Adipose tissue (tissue), 3 donors: Measurements from ENCODE around the gene PHC2. TPM values are rescaled to one million over a fixed set of nuclear protein-coding genes. Genes with fewer than 3 reads are reported as not detected.

Source experiments
- H3K27ac ChIP-seq: one replicate; pipeline ENCODE4 v1.5.1; 2013; ENCODE audit warnings: low read depth, low read length
- WGBS, 3 donors: extraction: QIAGEN DNeasy Blood & Tissue Kit; methylation state at CpG; one replicate each; pipeline ENCODE4 v1.1.7; 2013; 5-methylcytosine and 5-hydroxymethylcytosine counted together
- polyA plus RNA-seq, 3 donors: library from polyadenylated mRNA; stranded (reverse); fragments of 200-250 nt; gene quantifications; one replicate each; pipeline ENCODE4 v1.2.3, GENCODE V29; 2013
- donor health status: healthy with polysubstance abuse.
- donor health status: Bipolar disorder and iron deficiency.
- donor health status: healthy.

The PHC2 gene
- polyA plus RNA-seq, 3 donors = 44.7 to 150 (median 126) TPM

DNA sequence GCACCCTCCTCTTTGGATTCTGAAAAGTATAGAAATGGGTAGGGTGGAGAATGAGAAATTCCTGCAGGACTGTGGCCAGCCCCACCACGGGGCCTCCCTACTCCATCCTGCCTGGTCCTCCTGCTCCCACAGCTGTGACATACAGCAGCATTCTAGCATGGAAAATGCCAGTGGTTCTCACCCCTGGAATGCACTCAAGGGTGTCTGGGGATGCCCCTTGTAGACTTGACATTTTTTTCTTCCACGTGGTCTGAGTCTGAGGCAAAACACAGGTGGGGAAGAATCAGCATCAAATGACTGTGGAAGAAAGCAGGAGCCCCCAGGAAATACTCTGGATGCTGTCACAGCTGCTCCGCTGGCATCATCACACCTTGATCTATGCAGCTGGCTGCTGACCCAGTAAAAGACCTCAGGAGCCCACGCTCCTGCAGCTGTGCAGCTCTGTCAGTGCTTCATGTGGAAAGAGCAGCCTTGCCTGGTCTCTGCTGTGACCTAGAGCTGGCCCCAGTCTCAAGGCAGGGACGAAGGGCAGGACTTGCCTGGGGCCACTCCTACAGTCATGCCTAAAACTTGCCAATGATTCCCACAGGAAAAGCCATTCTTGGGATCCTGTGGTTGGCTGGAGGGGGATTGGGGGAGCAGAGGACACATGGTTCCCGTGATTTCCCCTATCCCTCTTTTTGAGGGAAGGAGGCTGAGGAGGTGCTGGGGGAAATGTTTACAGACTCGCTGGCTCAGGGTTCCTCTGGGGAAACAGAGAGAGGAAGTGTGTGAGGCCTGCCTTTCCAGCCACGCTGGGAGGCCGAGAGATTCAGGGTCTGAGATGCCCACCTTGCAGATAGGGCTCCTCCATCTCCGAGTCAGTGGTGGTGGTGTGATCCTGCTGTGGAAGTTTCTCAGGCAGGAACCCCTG, 99.2 kb downstream of the PHC2 start:
- 51 to 84% (median 52%) methylated on average over 10 of the region's 10 CpGs for WGBS, 3 donors
- H3K27ac ChIP-seq = no peak overlapping the region

DNA sequence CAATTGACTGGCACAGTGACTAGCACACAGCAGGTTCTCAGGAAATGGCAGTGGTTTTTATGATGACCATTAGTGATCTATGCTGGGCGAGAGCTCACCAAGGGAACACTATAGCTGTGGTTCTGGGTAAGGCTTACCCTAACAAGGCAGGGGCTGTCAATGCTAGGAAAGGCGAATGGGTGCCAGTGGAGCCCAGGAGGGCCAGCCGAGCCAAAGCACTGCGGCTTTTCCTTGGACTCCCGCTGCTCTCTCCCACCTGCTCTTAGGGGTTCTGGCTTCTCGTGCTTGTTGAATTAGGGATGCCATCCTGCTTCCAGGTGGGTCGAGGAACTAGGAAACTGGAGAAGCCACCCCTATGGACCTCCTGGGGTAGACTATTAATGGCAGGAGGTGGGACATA, 100.0 kb downstream of the PHC2 start:
- WGBS, 3 donors = 93 to 95% (median 95%) methylated on average over 7 of the region's 7 CpGs
- H3K27ac ChIP-seq = no peak overlapping the region

- 91 to 97% (median 94%) methylated on average over 3 of the region's 3 CpGs for WGBS, 3 donors
- no peak overlapping the region for H3K27ac ChIP-seq
Observed at GRCh38 chr1:33330361-33330890, 100.5 kb downstream of the PHC2 start.

DNA sequence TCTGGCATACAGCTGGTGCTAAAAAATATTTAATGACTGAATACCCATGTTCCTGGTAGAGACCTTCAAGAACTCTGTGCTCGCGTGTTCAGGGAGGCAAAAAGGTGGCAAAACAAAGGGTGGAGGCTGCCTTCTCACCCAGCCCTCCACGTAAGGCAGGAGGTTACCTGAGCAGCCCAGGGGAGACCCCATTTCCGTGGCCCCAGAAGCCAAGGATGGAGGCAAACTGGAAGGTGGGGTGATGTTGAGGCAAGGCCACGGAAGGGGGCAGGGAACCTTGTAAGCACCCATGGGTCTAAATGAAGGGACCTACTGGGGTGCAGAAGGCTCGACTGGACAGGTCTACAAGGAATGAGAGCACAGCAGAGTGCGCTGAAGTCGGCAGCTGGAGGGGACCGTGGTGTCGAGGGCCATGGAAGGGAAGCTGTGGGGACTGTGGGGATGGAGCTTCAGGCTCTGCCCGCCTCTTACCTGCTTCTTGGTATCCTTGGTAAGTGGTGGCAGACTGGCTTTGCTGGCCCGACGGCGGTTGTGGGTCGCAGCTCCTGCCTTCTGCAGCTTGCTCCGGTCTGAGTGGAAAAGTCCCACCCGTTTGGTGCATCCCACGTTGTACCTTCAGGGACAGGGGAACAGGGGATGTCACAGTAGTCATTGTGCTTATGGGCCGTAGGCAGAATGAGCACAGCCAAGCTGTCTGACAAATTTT, 101.1 kb downstream of the PHC2 start:
- 85 to 91% (median 89%) methylated on average over 19 of the region's 19 CpGs for WGBS, 3 donors
- H3K27ac ChIP-seq = no peak overlapping the region

GRCh38 chr1:33328817-33329216, 102.1 kb downstream of the PHC2 start:
- 92 to 98% (median 95%) methylated on average over 12 of the region's 12 CpGs for WGBS, 3 donors
- no peak overlapping the region for H3K27ac ChIP-seq

- H3K27ac ChIP-seq = no peak overlapping the region
- 49 to 56% (median 54%) methylated on average over 9 of the region's 9 CpGs for WGBS, 3 donors
Observed at GRCh38 chr1:33327587-33328325, 103.1 kb downstream of the PHC2 start.

DNA sequence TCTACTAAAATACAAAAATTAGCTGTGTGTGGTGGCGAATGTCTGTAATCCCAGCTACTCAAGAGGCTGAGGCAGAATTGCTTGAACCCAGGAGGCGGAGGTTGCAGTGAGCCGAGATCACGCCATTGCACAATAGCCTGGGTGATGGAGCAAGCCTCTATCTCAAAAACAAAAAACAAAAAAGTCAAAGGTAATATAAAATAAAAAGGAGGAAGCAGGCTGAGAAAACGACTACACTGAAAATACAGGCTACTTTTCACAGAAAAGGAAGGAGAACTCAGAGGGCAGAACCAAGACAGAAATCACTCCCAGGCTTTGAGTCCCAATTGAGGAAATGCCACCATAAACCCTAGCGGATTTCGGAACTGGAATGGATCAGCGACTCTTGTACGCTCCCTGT, 104.1 kb downstream of the PHC2 start:
- no peak overlapping the region for H3K27ac ChIP-seq
- WGBS, 3 donors = 55 to 89% (median 59%) methylated on average over 9 of the region's 9 CpGs

- 76 to 80% (median 80%) methylated on average over 22 of the region's 22 CpGs for WGBS, 3 donors
Observed at GRCh38 chr1:33324677-33325575, 106.0 kb downstream of the PHC2 start.

GRCh38 chr1:33323663-33324477, 107.0 kb downstream of the PHC2 start:
- H3K27ac ChIP-seq = no peak overlapping the region
- WGBS, 3 donors = 74 to 85% (median 78%) methylated on average over 14 of the region's 14 CpGs

More at GRCh38 chr1:33324677-33325575, 106.0 kb downstream of the PHC2 start:
- no peak overlapping the region for H3K27ac ChIP-seq

- WGBS, 3 donors = 85 to 88% (median 86%) methylated on average over 10 of the region's 10 CpGs
- H3K27ac ChIP-seq = no peak overlapping the region
Observed at GRCh38 chr1:33322870-33323585, 107.9 kb downstream of the PHC2 start.

DNA sequence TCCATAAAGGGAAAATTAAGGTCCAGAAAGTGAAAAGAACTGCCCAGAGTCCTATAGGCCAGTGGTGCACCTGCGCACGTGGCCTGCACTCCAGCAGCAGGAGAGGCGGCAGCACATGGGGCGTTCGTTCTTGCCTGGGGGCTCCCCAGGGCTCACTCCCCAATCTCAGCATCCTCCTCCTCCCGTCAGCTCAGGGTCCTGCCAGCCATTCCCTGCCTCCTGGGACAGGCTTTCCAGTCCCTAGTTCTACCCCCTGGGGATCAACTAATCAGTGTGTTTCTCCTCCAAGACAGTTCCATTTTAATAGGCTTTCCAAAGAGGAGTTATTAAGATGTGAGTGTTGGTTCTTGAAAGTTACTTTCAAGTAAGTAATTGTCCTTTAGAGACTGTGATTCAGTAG, 108.8 kb downstream of the PHC2 start:
- 76 to 85% (median 77%) methylated on average over 6 of the region's 6 CpGs for WGBS, 3 donors
- no peak overlapping the region for H3K27ac ChIP-seq

DNA sequence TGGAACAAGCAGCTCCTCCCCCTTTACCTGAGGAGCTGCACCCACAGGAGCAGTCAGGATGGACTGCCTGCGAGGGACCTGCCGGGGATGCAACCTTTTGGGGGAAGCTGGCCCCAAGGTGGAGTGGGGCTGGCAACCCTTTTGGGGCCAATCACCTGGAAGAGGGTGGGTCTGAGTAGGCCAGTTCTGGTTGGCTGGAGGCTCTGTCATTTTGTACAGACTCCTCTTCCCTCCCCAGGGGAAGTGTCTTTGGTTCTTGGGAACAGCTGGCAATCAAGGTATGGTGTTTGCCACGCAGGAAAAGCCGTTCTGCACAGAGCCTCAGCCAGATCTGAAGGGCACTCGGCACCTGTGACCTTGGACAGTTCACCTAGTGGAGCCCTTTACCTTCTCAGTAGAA, 109.7 kb downstream of the PHC2 start:
- no peak overlapping the region for H3K27ac ChIP-seq
- 56 to 90% (median 89%) methylated on average over 5 of the region's 5 CpGs for WGBS, 3 donors

GRCh38 chr1:33320619-33321165, 110.2 kb downstream of the PHC2 start, which contains the start of gene A3GALT2:
TSS of gene A3GALT2 (minus strand) at chr1:33321098. CDS start at chr1:33321098, 0 bp downstream.
- H3K27ac ChIP-seq = no peak within 1 kb of the TSS
- 65 to 79% (median 67%) methylated on average over 8 of the region's 8 CpGs for WGBS, 3 donors

- WGBS, 3 donors = 79 to 85% (median 80%) methylated on average over 12 of the region's 12 CpGs
- no peak overlapping the region for H3K27ac ChIP-seq
Observed at GRCh38 chr1:33319949-33320618, 110.8 kb downstream of the PHC2 start.

DNA sequence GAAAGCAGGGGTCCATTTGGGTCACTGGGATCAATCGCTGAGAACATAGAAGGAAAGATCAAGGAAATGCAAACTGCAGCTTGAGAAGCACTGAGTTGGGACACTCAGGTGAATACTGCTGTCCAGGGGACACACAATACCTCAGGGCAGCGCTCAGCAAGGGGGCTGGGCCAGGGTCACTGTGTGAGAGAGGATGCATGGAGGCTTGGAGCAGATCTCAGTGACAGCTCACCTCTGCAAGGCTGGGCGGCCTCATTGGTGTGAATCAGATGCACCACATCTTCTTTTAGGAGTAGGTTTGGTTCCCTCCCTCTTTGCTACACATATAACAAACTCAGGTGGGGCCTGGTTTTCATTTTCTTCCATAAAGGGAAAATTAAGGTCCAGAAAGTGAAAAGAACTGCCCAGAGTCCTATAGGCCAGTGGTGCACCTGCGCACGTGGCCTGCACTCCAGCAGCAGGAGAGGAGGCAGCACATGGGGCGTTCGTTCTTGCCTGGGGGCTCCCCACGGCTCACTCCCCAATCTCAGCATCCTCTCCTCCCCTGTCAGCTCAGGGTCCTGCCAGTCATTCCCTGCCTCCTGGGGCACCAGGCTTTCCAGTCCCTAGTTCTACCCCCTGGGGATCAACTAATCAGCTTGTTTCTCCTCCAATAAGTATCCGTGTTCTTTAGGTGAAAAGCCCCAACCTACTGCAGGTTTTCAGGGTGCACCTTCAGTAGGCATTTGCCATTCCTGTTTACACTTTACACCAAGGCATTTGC, 111.5 kb downstream of the PHC2 start:
- no peak overlapping the region for H3K27ac ChIP-seq
- 88 to 92% (median 91%) methylated on average over 9 of the region's 9 CpGs for whole genome bisulfite sequencing, 3 donors
